Myocyte (in vitro differentiated cells): Measurements from ENCODE around the gene CIC. TPM values are rescaled to one million over a fixed set of nuclear protein-coding genes. Genes with fewer than 3 reads are reported as not detected.

Experiments used
- DNase-seq: peaks from one replicate; pipeline ENCODE4 v3.0.0-alpha.2; 2012; ENCODE audit warnings: low read depth
- total RNA-seq: library from RNA; depleted of rRNA; stranded (reverse); fragments of >200 nt; gene quantifications from 2 replicates; pipeline ENCODE4 v1.2.3, GENCODE V29; 2014

Gene CIC
- total RNA-seq, 1 donor from 2014 or later = 49.0 TPM

- DNase-seq = no peak
Observed at GRCh38 chr19:42286349-42287016, 17.4 kb downstream of the CIC start.

GRCh38 chr19:42287017-42287826 lies 18.2 kb downstream of the CIC start:
- DNase-seq = no peak

- DNase-seq = no peak
Observed at GRCh38 chr19:42287827-42288107, 18.7 kb downstream of the CIC start.

- no peak for DNase-seq
Observed at GRCh38 chr19:42288387-42288786, 19.3 kb downstream of the CIC start.

GRCh38 chr19:42288881-42289555 lies 20.0 kb downstream of the CIC start:
- DNase-seq = no peak

GRCh38 chr19:42289556-42290041 lies 20.5 kb downstream of the CIC start:
- DNase-seq = no peak

- DNase-seq = no peak
Observed at GRCh38 chr19:42290136-42290522, 21.1 kb downstream of the CIC start.

GRCh38 chr19:42290523-42291434 lies 21.7 kb downstream of the CIC start:
- DNase-seq = peak; percentile 17

GRCh38 chr19:42291435-42291810 lies 22.4 kb downstream of the CIC start:
- no peak for DNase-seq

GRCh38 chr19:42292042-42292960 lies 23.2 kb downstream of the CIC start:
- no peak for DNase-seq

- DNase-seq = no peak
Observed at GRCh38 chr19:42292963-42293362, 23.9 kb downstream of the CIC start.

- DNase-seq = no peak
Observed at GRCh38 chr19:42293540-42293939, 24.5 kb downstream of the CIC start.

GRCh38 chr19:42293948-42294347 lies 24.9 kb downstream of the CIC start:
- no peak for DNase-seq

- DNase-seq = no peak
Observed at GRCh38 chr19:42294471-42295137, 25.6 kb downstream of the CIC start.

- DNase-seq = no peak
Observed at GRCh38 chr19:42295342-42295741, 26.3 kb downstream of the CIC start.

GRCh38 chr19:42295831-42296525 lies 26.9 kb downstream of the CIC start:
- peak; percentile 71 for DNase-seq

- no peak for DNase-seq
Observed at GRCh38 chr19:42297039-42297438, 28.0 kb downstream of the CIC start.

GRCh38 chr19:42301646-42302203 lies 32.7 kb downstream of the CIC start, which contains the start of gene PRR19:
TSS of gene PRR19 (plus strand) at chr19:42302132. CDS start at chr19:42309585, 7,453 bp downstream.
- DNase-seq = no peak

- DNase-seq = no peak
Observed at GRCh38 chr19:42303101-42303464, 34.0 kb downstream of the CIC start.
